ENCODE data around the gene FAM227A. TPM values are rescaled to one million over a fixed set of nuclear protein-coding genes. Genes with fewer than 3 reads are reported as not detected.

The FAM227A gene
- total RNA-seq, 2 donors from 2014 or later = 1.0 to 2.2 TPM

DNA sequence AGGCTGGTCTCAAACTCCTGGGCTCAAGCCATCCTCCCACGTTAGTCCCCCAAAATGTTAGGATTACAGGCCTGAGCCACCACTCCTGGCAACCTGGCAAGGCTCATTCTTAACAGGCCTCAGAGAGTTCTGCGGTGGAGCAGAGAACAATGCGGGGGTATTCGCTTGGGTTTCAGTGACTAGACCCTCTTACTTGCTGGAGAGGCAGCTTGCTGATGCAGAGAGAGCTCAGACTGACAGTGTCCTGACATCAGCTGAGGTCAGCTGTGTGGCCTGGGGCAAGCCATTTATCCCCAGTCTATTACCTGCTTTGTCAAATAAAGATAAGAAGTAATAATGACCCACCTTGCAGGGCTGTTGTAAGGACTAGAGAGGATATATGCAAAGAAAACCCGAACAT lies 46.0 kb downstream of the FAM227A start:
- Histone ChIP-seq H3K9me3 (no peaks in the 10 kb centered on the region), H3K4me3 (no peak overlapping the region), H3K27me3 (replicated peaks; ENCODE audit: insufficient read depth) (no peaks in the 10 kb centered on the region), H3K36me3 (no peaks in the 10 kb centered on the region), H3K27ac (no peak overlapping the region), H3K4me1 (replicated peaks) (peaks cover 4% of the 10 kb centered on the region)
- intact Hi-C loops (cut with DNase I) = no loop called here
- no peak for DNase-seq (ENCODE audit: low spot score)
- TF ChIP-seq POLR2A (IDR thresholded peaks at IDR 0.05) = no peak
- TF ChIP-seq, protein P1, sequence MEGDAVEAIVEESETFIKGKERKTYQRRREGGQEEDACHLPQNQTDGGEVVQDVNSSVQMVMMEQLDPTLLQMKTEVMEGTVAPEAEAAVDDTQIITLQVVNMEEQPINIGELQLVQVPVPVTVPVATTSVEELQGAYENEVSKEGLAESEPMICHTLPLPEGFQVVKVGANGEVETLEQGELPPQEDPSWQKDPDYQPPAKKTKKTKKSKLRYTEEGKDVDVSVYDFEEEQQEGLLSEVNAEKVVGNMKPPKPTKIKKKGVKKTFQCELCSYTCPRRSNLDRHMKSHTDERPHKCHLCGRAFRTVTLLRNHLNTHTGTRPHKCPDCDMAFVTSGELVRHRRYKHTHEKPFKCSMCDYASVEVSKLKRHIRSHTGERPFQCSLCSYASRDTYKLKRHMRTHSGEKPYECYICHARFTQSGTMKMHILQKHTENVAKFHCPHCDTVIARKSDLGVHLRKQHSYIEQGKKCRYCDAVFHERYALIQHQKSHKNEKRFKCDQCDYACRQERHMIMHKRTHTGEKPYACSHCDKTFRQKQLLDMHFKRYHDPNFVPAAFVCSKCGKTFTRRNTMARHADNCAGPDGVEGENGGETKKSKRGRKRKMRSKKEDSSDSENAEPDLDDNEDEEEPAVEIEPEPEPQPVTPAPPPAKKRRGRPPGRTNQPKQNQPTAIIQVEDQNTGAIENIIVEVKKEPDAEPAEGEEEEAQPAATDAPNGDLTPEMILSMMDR (IDR thresholded peaks at IDR 0.05) = no peak
- no peak for TF ChIP-seq POLR2AphosphoS5 (IDR thresholded peaks at IDR 0.05)
- WGBS = 93% methylated on average over 5 of the region's 5 CpGs

DNA sequence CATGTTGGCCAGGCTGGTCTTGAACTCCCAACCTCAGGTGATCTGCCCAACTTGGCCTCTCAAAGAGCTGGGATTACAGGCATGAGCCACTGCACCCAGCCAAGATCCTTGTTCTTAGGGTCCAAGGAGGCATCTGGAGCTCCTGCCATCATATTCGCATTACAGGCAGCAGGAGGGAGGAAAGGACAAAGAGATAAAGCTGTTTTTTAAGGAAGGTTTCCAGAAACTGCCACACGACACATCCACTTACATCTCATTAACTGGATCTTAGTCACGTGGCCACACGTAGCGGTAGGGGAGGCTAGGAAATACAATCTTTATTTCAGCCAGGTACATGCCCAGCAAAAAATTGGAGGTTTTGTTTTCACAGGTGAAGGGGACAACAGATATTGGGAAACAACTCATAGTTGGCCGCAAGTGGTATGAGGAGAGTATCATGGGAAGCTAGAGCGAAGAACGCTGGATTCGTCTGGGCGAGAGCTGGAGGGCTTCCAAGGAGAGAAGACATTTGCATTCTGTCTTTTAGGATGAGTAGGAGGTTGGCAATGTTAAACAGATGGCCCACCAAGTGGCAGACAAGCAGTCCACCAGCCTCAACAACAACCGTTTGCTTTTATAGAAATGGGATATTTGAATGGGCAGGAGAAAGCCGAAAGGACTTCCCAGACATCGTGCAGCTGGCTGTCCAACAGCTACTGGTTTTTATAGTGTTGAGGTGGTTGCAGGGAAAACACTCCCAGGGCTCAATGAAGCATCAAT lies 47.0 kb downstream of the FAM227A start:
- intact Hi-C loops (cut with DNase I) = no loop called here
- TF ChIP-seq POLR2AphosphoS5 (IDR thresholded peaks at IDR 0.05) (no peak), POLR2A (IDR thresholded peaks at IDR 0.05) (no peak)
- TF ChIP-seq, protein P1 (IDR thresholded peaks at IDR 0.05) = no peak
- no peak for DNase-seq (ENCODE audit: low spot score)
- H3K4me1 ChIP-seq (replicated peaks) = peaks cover 4% of the 10 kb centered on the region
- no peaks in the 10 kb centered on the region for H3K36me3 ChIP-seq
- no peak overlapping the region for H3K4me3 ChIP-seq
- 79% methylated on average over 13 of the region's 13 CpGs for WGBS
- H3K27me3 ChIP-seq (replicated peaks; ENCODE audit: insufficient read depth) = no peaks in the 10 kb centered on the region
- no peaks in the 10 kb centered on the region for H3K9me3 ChIP-seq
- no peak overlapping the region for H3K27ac ChIP-seq

DNA sequence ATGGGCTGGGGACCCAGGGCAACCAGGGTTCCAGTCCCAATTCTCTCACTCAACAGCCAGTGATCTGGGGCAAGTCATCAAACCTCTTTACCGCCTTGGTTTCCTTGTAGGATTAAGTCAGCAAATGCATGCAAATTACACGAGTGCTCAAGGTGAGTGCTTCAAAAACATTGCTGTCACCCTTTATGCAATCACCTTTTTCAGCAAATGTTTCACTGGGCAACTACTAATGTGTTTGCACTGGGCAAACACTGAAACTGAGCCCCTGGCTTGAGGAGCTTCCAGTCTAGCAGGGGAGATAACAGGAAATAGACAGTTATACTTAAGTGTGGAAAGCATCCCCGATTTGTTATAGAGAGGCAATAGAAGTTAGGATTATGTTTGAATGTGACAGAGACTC lies 48.5 kb downstream of the FAM227A start:
- no peaks in the 10 kb centered on the region for H3K27me3 ChIP-seq (replicated peaks; ENCODE audit: insufficient read depth)
- H3K36me3 ChIP-seq = no peaks in the 10 kb centered on the region
- no peak overlapping the region for H3K4me3 ChIP-seq
- DNase-seq (ENCODE audit: low spot score) = no peak
- H3K9me3 ChIP-seq = no peaks in the 10 kb centered on the region
- no peak overlapping the region for H3K27ac ChIP-seq
- H3K4me1 ChIP-seq (replicated peaks) = peaks cover 4% of the 10 kb centered on the region
- WGBS = 87% methylated on average over 3 of the region's 3 CpGs
- intact Hi-C loops (cut with DNase I) = no loop called here
- TF ChIP-seq POLR2A (IDR thresholded peaks at IDR 0.05) (no peak), POLR2AphosphoS5 (IDR thresholded peaks at IDR 0.05) (no peak)
- TF ChIP-seq, protein P1 (IDR thresholded peaks at IDR 0.05) = no peak

DNA sequence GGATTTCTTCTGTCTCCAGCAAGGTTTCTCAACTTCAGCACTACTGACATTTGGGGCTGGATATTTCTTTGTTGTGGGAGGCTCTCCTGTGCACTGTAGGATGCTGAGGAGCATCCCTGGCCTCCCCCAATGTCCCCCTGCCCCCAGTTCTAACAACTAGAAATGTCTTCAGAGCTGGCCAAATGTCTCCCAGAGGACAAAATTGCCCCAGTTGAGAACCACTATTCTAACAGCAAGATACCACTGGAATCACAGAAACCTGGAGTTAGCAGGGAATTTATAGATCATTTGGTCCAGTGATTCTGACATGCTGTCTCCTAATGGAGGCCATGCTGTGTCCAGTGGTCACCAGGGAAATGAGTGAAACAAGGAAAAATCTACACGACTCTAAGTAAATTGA lies 54.0 kb downstream of the FAM227A start:
- TF ChIP-seq, protein P1 (IDR thresholded peaks at IDR 0.05) = no peak
- no peak for TF ChIP-seq POLR2AphosphoS5 (IDR thresholded peaks at IDR 0.05)
- TF ChIP-seq POLR2A (IDR thresholded peaks at IDR 0.05) = no peak
- H3K36me3 ChIP-seq = no peaks in the 10 kb centered on the region
- H3K4me1 ChIP-seq (replicated peaks) = no peaks in the 10 kb centered on the region
- intact Hi-C loops (cut with DNase I) = no loop called here
- H3K27me3 ChIP-seq (replicated peaks; ENCODE audit: insufficient read depth) = no peaks in the 10 kb centered on the region
- 93% methylated on average over 1 of the region's 1 CpG for WGBS
- no peak for DNase-seq (ENCODE audit: low spot score)
- no peak overlapping the region for H3K27ac ChIP-seq
- no peaks in the 10 kb centered on the region for H3K9me3 ChIP-seq
- no peak overlapping the region for H3K4me3 ChIP-seq

DNA sequence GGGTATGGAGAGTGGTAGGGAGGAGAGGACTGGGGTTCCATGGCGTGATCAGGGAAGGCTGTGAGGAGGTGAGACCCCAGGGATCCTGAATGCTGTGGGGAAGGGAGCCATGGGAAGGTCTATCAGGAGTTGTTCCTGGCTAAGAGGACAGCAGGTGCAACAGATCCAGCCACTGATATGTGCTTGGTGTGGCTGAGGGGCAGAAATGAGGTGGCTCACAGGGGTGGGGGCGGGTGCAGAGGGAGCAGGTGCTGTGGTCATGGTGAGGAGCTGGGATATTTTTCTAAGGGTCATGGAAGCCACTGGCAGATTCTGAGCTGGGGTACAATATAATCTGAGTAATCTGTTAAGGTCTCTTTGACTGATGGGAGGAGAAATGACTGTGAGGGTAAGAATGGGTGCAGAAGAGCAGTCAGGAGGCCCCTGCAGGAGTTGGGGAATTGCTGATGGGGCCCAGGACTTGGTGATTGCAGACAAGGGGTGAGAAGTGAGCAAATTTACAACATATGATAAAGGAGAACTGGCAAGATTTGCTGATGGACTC lies 54.9 kb downstream of the FAM227A start:
- WGBS = 78% methylated on average over 2 of the region's 2 CpGs
- Histone ChIP-seq H3K36me3 (no peaks in the 10 kb centered on the region), H3K27ac (no peak overlapping the region), H3K4me3 (no peak overlapping the region), H3K27me3 (replicated peaks; ENCODE audit: insufficient read depth) (no peaks in the 10 kb centered on the region), H3K4me1 (replicated peaks) (no peaks in the 10 kb centered on the region), H3K9me3 (no peaks in the 10 kb centered on the region)
- TF ChIP-seq POLR2AphosphoS5 (IDR thresholded peaks at IDR 0.05) (no peak), POLR2A (IDR thresholded peaks at IDR 0.05) (no peak)
- TF ChIP-seq, protein P1 (IDR thresholded peaks at IDR 0.05) = no peak
- no peak for DNase-seq (ENCODE audit: low spot score)
- intact Hi-C loops (cut with DNase I) = no loop called here

All from prostate gland (tissue), 2 donors.